Dermis microvascular lymphatic vessel endothelial cell (primary cell): ENCODE results near the gene ADGRL1. TPM values are rescaled to one million over a fixed set of nuclear protein-coding genes. Genes with fewer than 3 reads are reported as not detected.
A peak's percentile ranks its signal among the peaks of the same experiment; 100 is the strongest.
"Not testable (repeated sequence)": the region's sequence is repeated elsewhere in the genome, so short reads cannot be mapped to it uniquely, and the experiment has no call there.

ENCODE experiments used
- DNase-seq, 2 donors: peaks; one replicate each; pipeline versions ENCODE4 v3.0.0 to v3.0.0-alpha.2; 2010; ENCODE audit warnings: low read depth in 2 of 2
- total RNA-seq: library from RNA; depleted of rRNA; stranded (reverse); fragments of >200 nt; gene quantifications from 2 replicates; pipeline ENCODE4 v1.2.1, GENCODE V29; 2014

The ADGRL1 gene
- total RNA-seq, 1 donor from 2014 or later = 3.2 TPM

DNA sequence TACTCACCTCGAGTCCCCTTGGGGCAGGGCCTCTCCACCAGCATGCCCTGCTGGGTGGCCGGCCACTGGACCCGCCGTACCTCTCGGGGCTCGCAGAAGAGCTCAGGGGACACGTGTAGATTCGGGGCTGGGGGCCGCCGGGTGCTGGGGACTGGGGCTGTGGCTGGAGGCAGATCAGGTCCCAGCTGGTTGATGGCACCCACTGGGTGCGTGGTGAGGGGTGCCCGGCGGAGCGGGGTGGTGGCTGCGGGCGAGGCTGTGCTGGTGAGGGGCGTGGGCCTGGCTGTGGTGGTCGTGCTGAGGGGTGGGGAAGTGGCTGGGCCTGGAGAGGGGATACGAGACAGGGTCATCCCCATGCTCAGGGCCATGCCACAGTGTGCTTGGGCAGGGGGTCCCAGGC is 44.7 kb downstream of the ADGRL1 start:
- no peak for DNase-seq

DNA sequence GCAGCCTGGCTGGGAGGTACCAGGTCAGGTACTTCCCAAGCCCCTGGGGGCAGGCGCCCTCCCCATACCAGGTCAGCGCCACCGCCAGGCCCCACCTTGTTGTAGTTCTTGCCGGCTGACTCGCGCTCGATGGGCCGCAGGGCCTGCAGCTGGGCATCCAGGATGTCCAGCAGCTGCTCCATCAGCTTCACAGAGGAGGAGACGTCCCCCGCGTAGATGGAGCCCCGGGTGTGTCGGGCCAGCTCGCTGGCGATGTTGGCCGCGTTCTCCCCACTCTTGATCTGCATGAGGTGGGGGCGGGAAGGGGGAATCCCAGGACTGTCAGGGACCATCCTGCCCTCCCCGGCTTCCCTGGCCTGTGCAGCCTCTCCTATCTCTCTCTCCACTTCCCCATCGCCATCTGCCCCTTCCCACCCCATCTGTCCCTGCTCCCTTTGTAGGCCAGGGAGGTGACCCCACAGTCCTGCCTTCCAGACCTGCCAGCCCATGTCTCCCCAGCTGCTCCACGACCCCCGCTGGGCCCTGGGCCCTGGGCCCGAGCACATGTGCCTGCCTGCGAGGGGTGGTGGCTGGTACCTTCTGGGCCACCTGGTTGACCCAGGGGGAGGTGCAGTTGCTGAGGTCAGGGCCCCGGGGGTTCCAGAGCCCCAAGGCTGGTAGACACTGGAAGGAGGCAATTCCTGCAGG is 45.8 kb downstream of the ADGRL1 start:
- no peak for DNase-seq

- DNase-seq = no peak
Observed at GRCh38 chr19:14159059-14159458, 46.9 kb downstream of the ADGRL1 start.

- DNase-seq = no peak
Observed at GRCh38 chr19:14158276-14159023, 47.5 kb downstream of the ADGRL1 start.

DNA sequence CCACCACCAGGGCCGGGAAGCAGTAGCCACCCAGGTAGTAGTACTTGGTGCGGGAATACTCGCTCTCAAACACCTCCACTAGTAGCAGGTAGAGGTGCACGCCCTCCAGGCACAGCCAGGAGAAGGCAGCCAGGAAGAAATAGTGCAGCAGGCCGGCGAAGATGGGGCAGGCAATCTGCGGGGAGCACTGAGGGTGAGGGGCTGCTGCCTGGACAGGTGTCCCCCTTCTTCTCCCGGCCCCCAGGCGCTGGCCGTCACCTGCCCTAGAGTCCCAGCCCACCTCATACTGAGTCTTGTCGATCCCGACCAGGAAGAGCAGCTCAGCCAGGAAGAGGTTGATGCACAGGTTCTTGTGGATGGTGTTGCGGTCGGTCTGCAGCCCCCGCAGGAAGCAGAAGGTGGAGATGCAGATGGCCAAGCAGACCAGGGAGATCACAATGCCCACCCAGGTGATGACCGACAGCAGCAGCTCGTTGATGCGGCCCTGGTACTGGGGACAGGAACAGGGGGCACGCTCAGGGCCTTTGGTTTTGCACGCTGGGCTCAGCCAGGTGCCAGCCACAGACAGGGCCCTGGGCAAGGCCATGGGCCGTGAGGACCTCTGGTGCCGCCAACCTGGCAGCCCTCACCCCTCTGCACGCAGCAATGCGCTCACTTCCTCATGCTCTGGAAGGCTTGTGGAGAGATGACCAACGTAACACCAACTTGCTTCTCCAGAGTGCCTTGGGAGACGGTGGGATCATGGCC is 48.8 kb downstream of the ADGRL1 start:
- no peak for DNase-seq

DNA sequence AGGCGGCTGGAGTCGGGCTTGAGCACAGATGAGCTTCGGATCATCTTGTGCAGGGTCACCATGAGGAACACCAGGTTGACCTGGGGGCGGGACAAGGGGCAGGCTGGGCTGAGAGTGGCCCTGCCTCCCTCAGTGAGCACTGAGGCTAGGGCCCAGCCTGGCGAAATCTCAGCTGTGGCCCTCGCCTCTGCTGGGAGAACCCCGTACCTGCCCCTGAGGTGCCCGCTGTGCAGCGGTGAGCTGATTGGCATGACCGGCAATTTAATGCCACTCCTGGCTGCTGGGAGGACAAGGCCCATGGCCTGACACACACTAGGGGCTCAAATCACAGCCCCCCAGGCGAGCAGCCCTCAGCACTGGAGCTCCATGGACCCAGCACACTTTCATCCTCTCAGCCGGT is 49.8 kb downstream of the ADGRL1 start:
- DNase-seq = no peak

- DNase-seq = no peak
Observed at GRCh38 chr19:14155371-14155770, 50.6 kb downstream of the ADGRL1 start.

DNA sequence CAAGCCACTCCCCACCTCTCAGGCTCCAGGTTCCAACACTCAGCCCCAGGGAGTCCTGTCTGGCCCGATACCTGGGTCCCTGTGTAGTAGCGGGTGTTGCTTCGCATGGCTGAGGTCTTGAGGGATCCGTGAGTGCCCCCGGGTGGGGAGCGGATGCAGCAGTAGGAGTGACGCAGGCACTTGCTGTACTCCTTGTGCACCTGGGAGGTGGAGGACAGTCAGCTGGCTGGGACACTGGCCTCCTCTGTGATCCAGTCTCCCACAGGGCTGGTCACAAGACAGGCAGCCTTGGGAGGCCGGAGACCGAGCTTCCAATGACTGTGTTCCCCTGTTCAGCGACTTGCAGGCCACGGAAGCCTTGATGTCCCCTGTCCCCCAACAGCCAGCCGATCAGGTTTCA is 53.3 kb downstream of the ADGRL1 start:
- no peak for DNase-seq

DNA sequence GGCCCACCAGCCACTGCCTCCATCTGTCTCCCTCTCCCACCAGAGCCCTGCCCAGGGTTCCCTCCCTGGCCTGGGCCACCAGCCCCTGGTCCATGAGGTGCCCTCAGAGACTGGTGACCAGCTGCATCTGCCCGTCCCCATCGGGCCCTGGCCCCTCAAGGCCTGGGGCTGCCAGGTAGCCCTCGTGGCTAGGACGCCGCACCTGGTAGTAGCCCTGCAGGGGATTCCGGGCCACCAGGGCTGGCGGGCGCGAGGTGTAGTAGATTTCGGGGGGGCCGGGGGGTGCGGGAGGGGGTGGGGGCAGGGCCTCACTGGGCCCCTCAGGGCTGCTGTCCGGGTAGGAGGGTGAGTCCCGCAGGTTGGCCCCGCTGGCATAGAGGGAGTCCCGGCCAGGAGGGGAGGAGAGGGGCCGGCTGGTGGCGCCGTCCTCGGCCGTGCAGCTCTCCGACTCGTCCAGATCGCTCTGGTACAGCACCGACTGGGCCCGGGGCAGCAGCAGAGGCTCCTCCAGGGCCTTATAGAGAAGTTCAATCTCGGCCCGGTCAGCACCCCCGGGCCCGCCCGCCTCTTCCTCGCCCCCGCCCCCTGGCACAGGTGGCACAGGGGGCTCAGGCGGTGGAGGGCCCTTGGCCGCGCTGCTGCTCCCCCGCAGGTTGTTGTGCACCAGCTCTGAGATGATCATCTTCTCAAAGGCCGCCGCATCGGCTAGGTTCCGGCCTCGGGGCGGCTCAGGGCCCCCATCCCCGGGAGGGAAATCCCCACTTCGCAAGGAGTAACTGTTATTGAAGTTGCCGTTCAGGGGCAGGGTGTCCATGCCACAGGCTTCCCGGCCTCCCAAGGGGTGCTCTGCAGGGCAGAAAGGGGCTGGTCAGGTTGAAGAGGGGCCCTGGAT is 55.0 kb downstream of the ADGRL1 start:
- DNase-seq = no peak

DNA sequence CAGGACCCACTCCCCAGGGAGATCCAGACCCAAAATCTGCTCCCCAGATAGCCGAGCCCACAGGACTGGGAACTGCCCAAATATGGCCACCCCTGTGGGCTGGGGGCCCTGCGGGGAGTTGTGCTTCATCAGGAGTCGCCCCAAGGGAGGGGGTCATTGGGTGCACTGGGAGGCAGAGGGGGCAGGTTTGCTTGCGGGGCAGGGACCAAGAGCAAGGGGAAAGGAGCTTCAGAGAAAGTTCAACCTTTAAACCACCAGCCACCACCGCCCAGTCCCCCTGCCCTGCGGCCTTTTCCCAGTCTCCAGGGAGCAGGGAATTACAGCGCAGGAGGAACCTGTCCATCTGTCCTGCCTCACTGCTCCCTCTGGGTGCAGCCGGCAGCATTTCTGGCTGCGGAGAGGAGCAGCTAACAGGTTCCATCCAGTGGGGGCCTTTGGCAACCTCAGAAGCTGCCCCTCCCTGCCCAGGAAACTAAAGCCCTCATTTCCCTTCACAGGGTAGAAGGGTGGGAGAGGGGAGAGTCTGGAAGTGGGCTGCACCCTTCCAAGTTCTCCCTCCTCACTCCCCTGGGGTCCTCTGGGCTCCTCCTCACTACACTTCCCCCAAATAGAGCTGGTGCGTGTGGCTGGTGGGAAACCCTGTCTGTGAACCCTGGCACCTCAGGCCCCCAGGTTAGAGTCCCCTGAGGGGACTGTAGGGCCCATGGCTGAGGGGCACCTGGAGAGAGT is 55.8 kb downstream of the ADGRL1 start:
- peak in 1 of 2 donors; percentile 1 for DNase-seq

DNA sequence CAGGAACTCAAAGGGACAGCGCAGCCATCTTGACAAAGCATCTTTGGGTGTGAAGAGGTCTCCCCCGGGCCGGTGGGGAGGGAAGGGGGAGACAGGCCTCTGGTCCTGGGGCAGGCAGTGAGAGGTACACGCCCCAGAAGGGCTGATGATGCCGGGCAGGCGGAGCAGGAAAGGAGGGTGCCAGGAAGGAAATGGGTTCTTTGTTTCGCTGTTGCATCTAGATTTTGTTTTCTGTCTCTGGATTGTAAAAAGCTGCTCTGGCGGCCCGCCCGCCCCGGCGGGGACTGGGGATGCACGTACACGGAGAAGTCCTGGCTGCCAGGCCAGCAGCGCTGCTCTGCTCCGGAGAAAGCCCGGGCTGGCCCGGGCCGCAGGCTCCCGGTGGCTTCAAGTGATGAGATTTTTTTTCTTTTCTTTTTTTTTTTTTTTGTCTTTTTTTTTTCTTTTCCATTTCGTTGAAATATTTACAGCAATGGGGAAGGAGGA is 56.4 kb downstream of the ADGRL1 start:
- peak; percentile 72 to 82 for DNase-seq

GRCh38 chr19:14148751-14149410 is 57.1 kb downstream of the ADGRL1 start:
- DNase-seq = no peak

GRCh38 chr19:14147797-14148605 is 58.0 kb downstream of the ADGRL1 start:
- peak; percentile 48 to 76 for DNase-seq

DNA sequence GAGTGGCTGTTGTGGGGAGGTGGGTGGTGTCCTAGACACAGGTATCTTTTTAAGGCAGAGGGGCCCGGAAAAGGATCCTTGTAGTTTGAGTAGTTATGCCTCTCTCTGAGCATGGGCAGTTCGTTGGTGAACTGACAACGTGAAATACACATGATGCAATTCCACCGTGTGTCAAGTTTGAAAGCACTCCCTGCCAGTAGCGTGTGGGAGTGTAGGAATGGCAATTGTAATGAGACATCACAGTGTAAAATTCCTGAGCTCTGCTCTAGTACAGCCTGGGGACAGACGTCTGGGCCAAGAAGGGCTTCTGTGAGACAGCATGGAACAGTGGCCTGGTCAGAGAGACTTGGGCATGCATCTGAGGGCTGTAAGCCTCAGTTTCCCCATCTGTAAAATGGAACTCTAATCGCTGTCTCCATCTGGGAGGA is 59.2 kb downstream of the ADGRL1 start:
- DNase-seq = no peak

DNA sequence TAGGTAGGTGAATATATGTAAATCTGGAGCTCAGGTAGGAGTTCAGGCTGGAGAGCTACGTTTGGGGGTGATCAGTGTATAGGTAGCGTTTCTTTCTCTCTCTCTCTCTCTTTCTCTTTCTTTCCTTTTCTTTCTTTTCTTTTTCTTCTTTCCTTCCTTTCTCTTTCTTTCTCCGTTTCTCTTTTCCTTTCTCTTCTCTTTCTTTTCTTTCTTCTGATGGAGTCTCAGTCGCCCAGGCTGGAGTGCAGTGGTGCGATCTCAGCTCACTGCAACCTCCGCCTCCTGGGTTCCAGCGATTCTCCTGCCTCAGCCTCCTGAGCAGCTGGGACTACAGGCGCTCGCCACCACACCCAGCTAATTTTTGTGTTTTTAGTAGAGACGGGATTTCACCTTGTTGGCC is 59.8 kb downstream of the ADGRL1 start:
- not testable (repeated sequence) for DNase-seq

GRCh38 chr19:14145381-14145780 is 60.6 kb downstream of the ADGRL1 start:
- DNase-seq = no peak

DNA sequence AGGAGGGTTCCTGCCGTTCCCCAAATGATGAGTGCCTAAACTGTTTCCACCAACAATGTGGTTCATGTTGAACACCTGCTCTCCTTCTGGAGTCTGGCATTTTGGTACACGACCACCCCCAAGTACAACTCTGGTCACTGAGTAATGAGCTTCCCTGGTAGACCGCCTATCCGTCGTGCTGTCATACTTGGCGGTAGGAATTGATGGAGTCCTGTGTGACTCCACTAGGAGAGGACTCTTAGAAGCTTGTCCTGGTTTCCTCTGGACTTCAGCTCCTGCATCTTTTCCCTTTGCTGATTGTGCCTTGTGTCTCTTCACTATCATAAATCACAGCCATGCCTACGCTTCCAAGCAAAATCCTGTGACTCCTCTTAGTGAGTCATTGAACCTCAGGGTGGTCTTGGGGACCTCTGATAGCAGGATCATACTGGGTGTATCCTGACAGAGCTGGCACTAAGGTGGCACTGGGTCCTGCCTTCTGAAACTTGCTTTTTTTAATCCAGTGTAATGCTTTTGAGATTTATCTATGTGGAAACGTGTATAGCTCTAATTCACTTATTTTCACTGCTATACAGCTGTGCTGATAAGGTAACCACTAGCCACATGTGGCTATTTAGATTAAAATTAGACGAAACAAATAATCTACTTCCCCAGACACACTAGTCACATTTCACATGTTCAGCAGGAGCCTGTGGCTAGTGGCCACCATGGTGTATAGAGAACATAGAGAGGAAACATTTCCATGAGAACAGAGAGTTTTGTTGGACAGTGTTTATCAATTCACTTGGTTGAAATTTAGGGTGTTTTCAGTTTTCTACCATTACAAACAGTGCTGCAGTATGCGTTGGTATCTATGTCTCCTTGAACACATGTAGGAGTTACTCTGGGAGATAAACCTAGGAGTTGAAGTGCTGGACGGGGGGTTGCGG is 63.4 kb downstream of the ADGRL1 start:
- DNase-seq = no peak

DNA sequence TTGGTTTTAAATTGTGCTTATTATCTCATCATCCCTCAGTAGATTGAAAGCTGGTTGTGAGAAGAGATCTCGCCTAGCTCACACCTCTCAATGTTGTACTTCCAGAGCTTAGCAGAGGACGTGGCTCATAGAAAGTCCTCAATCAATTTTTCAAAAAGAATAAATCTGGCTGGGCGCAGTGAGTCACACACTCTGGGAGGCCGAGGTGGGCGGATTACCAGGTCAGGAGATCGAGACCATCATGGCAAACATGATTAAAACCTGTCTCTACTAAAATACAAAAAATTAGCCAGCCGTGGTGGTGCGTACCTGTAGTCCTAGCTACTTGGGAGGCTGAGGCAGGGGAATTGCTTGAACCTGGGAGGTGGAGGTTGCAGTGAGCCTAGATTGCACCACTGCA is 64.9 kb downstream of the ADGRL1 start:
- no peak for DNase-seq
